Trophoblast cell (in vitro differentiated cells and primary cell): ENCODE results near the gene ARCN1.

Experiments
- DNase-seq, 2 donors: peaks; one replicate each; pipeline ENCODE4 v3.0.0-alpha.2; 2016
- H2AFZ ChIP-seq: 2 replicates; pipeline ENCODE4 v1.6.1; 2013; ENCODE audit warnings: low read length, moderate library complexity, mild to moderate bottlenecking; ENCODE audit not compliant: insufficient read depth, poor library complexity
- H2AK5ac ChIP-seq: 2 replicates; pipeline ENCODE4 v1.6.1; 2013; ENCODE audit warnings: mild to moderate bottlenecking, low read length
- H2BK120ac ChIP-seq: 2 replicates; pipeline ENCODE4 v1.6.1; 2013; ENCODE audit warnings: low read length, mild to moderate bottlenecking, moderate library complexity; ENCODE audit not compliant: insufficient read depth, poor library complexity
- H2BK12ac ChIP-seq: 2 replicates; pipeline ENCODE4 v1.6.1; 2013; ENCODE audit warnings: mild to moderate bottlenecking, low read length, moderate library complexity
- H2BK5ac ChIP-seq: 2 replicates; pipeline ENCODE4 v1.6.1; 2013; ENCODE audit warnings: low read length, low read depth, moderate library complexity, mild to moderate bottlenecking; ENCODE audit not compliant: poor library complexity
- H3K14ac ChIP-seq: 2 replicates; pipeline ENCODE4 v1.6.1; 2013; ENCODE audit warnings: mild to moderate bottlenecking, low read length
- H3K18ac ChIP-seq: 2 replicates; pipeline ENCODE4 v1.6.1; 2013; ENCODE audit warnings: mild to moderate bottlenecking, low read length
- H3K23ac ChIP-seq: 2 replicates; pipeline ENCODE4 v1.6.1; 2013; ENCODE audit warnings: low read length
- H3K27ac ChIP-seq: 2 replicates; pipeline ENCODE4 v1.5.1; 2013; ENCODE audit warnings: low read depth, mild to moderate bottlenecking, inconsistent platforms, low read length, moderate library complexity
- H3K27me3 ChIP-seq: 2 replicates; pipeline ENCODE4 v1.6.1; 2013; ENCODE audit warnings: inconsistent platforms, mild to moderate bottlenecking, low read length, moderate library complexity; ENCODE audit not compliant: insufficient read depth
- H3K36me3 ChIP-seq, 2 experiments: 1 replicate in 1 of 2; 2 replicates in 1 of 2; pipeline ENCODE4 v1.6.1; 2013; ENCODE audit warnings: low read length in 2 of 2, mild to moderate bottlenecking in 2 of 2, moderate library complexity in 1 of 2; ENCODE audit not compliant: insufficient read depth in 2 of 2, control insufficient read depth in 1 of 2
- H3K4ac ChIP-seq: 2 replicates; pipeline ENCODE4 v1.6.1; 2013; ENCODE audit warnings: low read depth, mild to moderate bottlenecking, low read length, moderate library complexity
- H3K4me1 ChIP-seq, 2 experiments: 1 replicate in 1 of 2; 2 replicates in 1 of 2; pipeline ENCODE4 v1.6.1; 2013; ENCODE audit warnings: low read length in 2 of 2, mild to moderate bottlenecking in 2 of 2, moderate library complexity in 1 of 2; ENCODE audit not compliant: insufficient read depth in 2 of 2, control insufficient read depth in 1 of 2
- H3K4me2 ChIP-seq: 2 replicates; pipeline ENCODE4 v1.6.1; 2013; ENCODE audit warnings: inconsistent platforms, mild to moderate bottlenecking, low read length, moderate library complexity
- H3K4me3 ChIP-seq: 2 replicates; pipeline ENCODE4 v1.5.1; 2013; ENCODE audit warnings: mild to moderate bottlenecking, low read depth, low read length, inconsistent platforms
- H3K79me1 ChIP-seq: one replicate; pipeline ENCODE4 v1.6.1; 2013; ENCODE audit warnings: low read length
- H3K79me2 ChIP-seq: 2 replicates; pipeline ENCODE4 v1.6.1; 2013; ENCODE audit warnings: low read length, mild to moderate bottlenecking; ENCODE audit not compliant: control insufficient read depth, insufficient read depth, poor library complexity
- H3K9ac ChIP-seq: 2 replicates; pipeline ENCODE4 v1.6.1; 2013; ENCODE audit warnings: mild to moderate bottlenecking, low read length
- H3K9me3 ChIP-seq: 2 replicates; pipeline ENCODE4 v1.6.1; 2013; ENCODE audit warnings: low read depth, mild to moderate bottlenecking, control low read depth, inconsistent platforms, low read length; ENCODE audit not compliant: insufficient read depth
- H4K12ac ChIP-seq: 2 replicates; pipeline ENCODE4 v1.6.1; 2013; ENCODE audit warnings: low read depth, mild to moderate bottlenecking, low read length, moderate library complexity
- H4K8ac ChIP-seq: 2 replicates; pipeline ENCODE4 v1.6.1; 2013; ENCODE audit warnings: low read depth, mild to moderate bottlenecking, low read length, moderate library complexity
- H4K91ac ChIP-seq: one replicate; pipeline ENCODE4 v1.6.1; 2013; ENCODE audit warnings: low read depth, mild to moderate bottlenecking, low read length, moderate library complexity
- WGBS: extraction: QIAGEN DNeasy Blood & Tissue Kit; methylation state at CpG from one replicate; pipeline ENCODE4 v1.1.7; 2013; ENCODE audit warnings: missing lambda C conversion rate; ENCODE audit not compliant: insufficient read length, insufficient coverage; ENCODE audit errors: extremely low coverage; 5-methylcytosine and 5-hydroxymethylcytosine counted together

The ARCN1 gene

GRCh38 chr11:118628432-118628831 lies 56.2 kb downstream of the ARCN1 start:
- H3K36me3 ChIP-seq, result peaks cover 58 to 67% of the 10 kb centered on the region in 2 experiments
- DNase-seq, result no peak
- WGBS, result no CpG with 5 or more reads among the region's 13 CpGs

GRCh38 chr11:118628861-118629549 lies 56.8 kb downstream of the ARCN1 start:
- H3K9me3 ChIP-seq, result peaks cover 2% of the 10 kb centered on the region
- no peaks in the 10 kb centered on the region for H3K79me2 ChIP-seq
- peaks cover 58 to 71% of the 10 kb centered on the region in 2 experiments for H3K36me3 ChIP-seq
- H3K23ac ChIP-seq, result no peak overlapping the region
- H2BK5ac ChIP-seq, result no peak overlapping the region
- no peak overlapping the region for H3K9ac ChIP-seq
- H2BK120ac ChIP-seq, result no peak overlapping the region
- H3K4me2 ChIP-seq, result no peak overlapping the region
- H2AK5ac ChIP-seq, result no peak overlapping the region
- no peak overlapping the region for H3K18ac ChIP-seq
- no peak overlapping the region for H4K8ac ChIP-seq
- H3K4me3 ChIP-seq, result no peak overlapping the region
- H3K27me3 ChIP-seq, result no peaks in the 10 kb centered on the region
- no peak overlapping the region for H3K27ac ChIP-seq
- no peak overlapping the region for H3K14ac ChIP-seq
- no peaks in the 10 kb centered on the region for H3K79me1 ChIP-seq
- H2BK12ac ChIP-seq, result no peak overlapping the region
- DNase-seq, result no peak
- no CpG with 5 or more reads among the region's 5 CpGs for WGBS
- peaks cover 2 to 4% of the 10 kb centered on the region in 2 experiments for H3K4me1 ChIP-seq
- no peak overlapping the region for H4K12ac ChIP-seq
- H2AFZ ChIP-seq, result no peak overlapping the region
- H3K4ac ChIP-seq, result no peak overlapping the region
- H4K91ac ChIP-seq, result no peak overlapping the region

More at GRCh38 chr11:118628432-118628831, 56.2 kb downstream of the ARCN1 start:
- Histone ChIP-seq H3K4me3 (no peak overlapping the region), H3K9me3 (peaks cover 2% of the 10 kb centered on the region), H4K12ac (no peak overlapping the region), H3K79me2 (no peaks in the 10 kb centered on the region), H3K27me3 (no peaks in the 10 kb centered on the region), H3K18ac (no peak overlapping the region), H2AK5ac (no peak overlapping the region), H2AFZ (no peak overlapping the region), H3K4me2 (no peak overlapping the region), H3K4me1 (peaks cover 0 to 3% of the 10 kb centered on the region in 2 experiments), H3K27ac (no peak overlapping the region), H2BK120ac (no peak overlapping the region), H3K23ac (no peak overlapping the region), H2BK12ac (no peak overlapping the region), H4K91ac (no peak overlapping the region), H4K8ac (no peak overlapping the region), H3K79me1 (no peaks in the 10 kb centered on the region), H3K9ac (no peak overlapping the region), H3K4ac (no peak overlapping the region), H2BK5ac (no peak overlapping the region), H3K14ac (no peak overlapping the region)

- H2BK12ac ChIP-seq, result no peak overlapping the region
- H3K9me3 ChIP-seq, result peaks cover 1% of the 10 kb centered on the region
- no peak overlapping the region for H3K27ac ChIP-seq
- no peak overlapping the region for H4K12ac ChIP-seq
- peaks cover 9 to 13% of the 10 kb centered on the region in 2 experiments for H3K4me1 ChIP-seq
- no peak overlapping the region for H2BK120ac ChIP-seq
- no peak overlapping the region for H3K9ac ChIP-seq
- H3K4me2 ChIP-seq, result no peak overlapping the region
- DNase-seq, result no peak
- no peaks in the 10 kb centered on the region for H3K79me2 ChIP-seq
- H3K36me3 ChIP-seq, result peaks cover 54 to 67% of the 10 kb centered on the region in 2 experiments
- no peak overlapping the region for H3K14ac ChIP-seq
- no peak overlapping the region for H3K23ac ChIP-seq
- peak overlapping the region; percentile 10 for H3K4me3 ChIP-seq
- H3K4ac ChIP-seq, result no peak overlapping the region
- WGBS, result no CpG with 5 or more reads among the region's 6 CpGs
- H2BK5ac ChIP-seq, result no peak overlapping the region
- no peak overlapping the region for H4K8ac ChIP-seq
- no peak overlapping the region for H3K18ac ChIP-seq
- no peak overlapping the region for H2AFZ ChIP-seq
- H3K79me1 ChIP-seq, result no peaks in the 10 kb centered on the region
- no peak overlapping the region for H2AK5ac ChIP-seq
- H3K27me3 ChIP-seq, result no peaks in the 10 kb centered on the region
- H4K91ac ChIP-seq, result no peak overlapping the region
Measured at GRCh38 chr11:118629761-118630661, 57.8 kb downstream of the ARCN1 start.

GRCh38 chr11:118631142-118631909 lies 59.1 kb downstream of the ARCN1 start:
- no peak overlapping the region for H3K23ac ChIP-seq
- no peaks in the 10 kb centered on the region for H3K79me2 ChIP-seq
- H2AK5ac ChIP-seq, result no peak overlapping the region
- H3K9me3 ChIP-seq, result no peaks in the 10 kb centered on the region
- no peak overlapping the region for H3K27ac ChIP-seq
- H2AFZ ChIP-seq, result no peak overlapping the region
- no peak overlapping the region for H2BK5ac ChIP-seq
- H3K4me3 ChIP-seq, result no peak overlapping the region
- no peak overlapping the region for H3K14ac ChIP-seq
- no peak overlapping the region for H2BK120ac ChIP-seq
- H2BK12ac ChIP-seq, result no peak overlapping the region
- no peak overlapping the region for H3K4me2 ChIP-seq
- no peak overlapping the region for H3K18ac ChIP-seq
- no peaks in the 10 kb centered on the region for H3K27me3 ChIP-seq
- H3K4ac ChIP-seq, result no peak overlapping the region
- H4K12ac ChIP-seq, result no peak overlapping the region
- H3K9ac ChIP-seq, result no peak overlapping the region
- peaks cover 12 to 16% of the 10 kb centered on the region in 2 experiments for H3K4me1 ChIP-seq
- WGBS, result no CpG with 5 or more reads among the region's 14 CpGs
- H4K8ac ChIP-seq, result no peak overlapping the region
- H3K79me1 ChIP-seq, result no peaks in the 10 kb centered on the region
- no peak overlapping the region for H4K91ac ChIP-seq
- DNase-seq, result no peak
- H3K36me3 ChIP-seq, result peaks cover 55 to 65% of the 10 kb centered on the region in 2 experiments
